Osteocyte (in vitro differentiated cells): ENCODE measurements around the gene RFC2. TPM values are rescaled to one million over a fixed set of nuclear protein-coding genes. Genes with fewer than 3 reads are reported as not detected.

Experiments used
- DNase-seq: peaks from one replicate; pipeline ENCODE4 v3.0.0; 2021; ENCODE audit warnings: mixed read lengths; ENCODE audit not compliant: unreplicated experiment; ENCODE audit errors: extremely low spot score
- H3K27ac Mint-ChIP-seq: one replicate; pipeline ENCODE4 v1.8.0; 2021; ENCODE audit warnings: mild to moderate bottlenecking, mixed read lengths; ENCODE audit not compliant: unreplicated experiment
- H3K27me3 Mint-ChIP-seq: one replicate; pipeline ENCODE4 v1.8.0; 2021; ENCODE audit warnings: mixed read lengths; ENCODE audit not compliant: unreplicated experiment
- H3K36me3 Mint-ChIP-seq: one replicate; pipeline ENCODE4 v1.8.0; 2021; ENCODE audit warnings: mixed read lengths; ENCODE audit not compliant: unreplicated experiment
- H3K4me1 Mint-ChIP-seq: one replicate; pipeline ENCODE4 v1.8.0; 2021; ENCODE audit warnings: mixed read lengths; ENCODE audit not compliant: unreplicated experiment
- H3K4me3 Mint-ChIP-seq: one replicate; pipeline ENCODE4 v1.8.0; 2021; ENCODE audit warnings: mild to moderate bottlenecking, moderate library complexity, mixed read lengths; ENCODE audit not compliant: unreplicated experiment
- H3K9me3 Mint-ChIP-seq: one replicate; pipeline ENCODE4 v1.8.0; 2021; ENCODE audit warnings: mixed read lengths; ENCODE audit not compliant: unreplicated experiment
- total RNA-seq: library from RNA; stranded (reverse); gene quantifications from 2 replicates; pipeline ENCODE4 v1.2.1, GENCODE V29; 2021
- TF ChIP-seq, protein P1 (sequence below): fragments of 200-600 bp; sonication (generic); IDR thresholded peaks from 2 replicates; pipeline ENCODE4 v1.5.0; 2021; ENCODE audit warnings: antibody characterized with exemption, mild to moderate bottlenecking, moderate library complexity

Gene RFC2
- total RNA-seq, 1 donor from 2014 or later, result 13.5 TPM

DNA sequence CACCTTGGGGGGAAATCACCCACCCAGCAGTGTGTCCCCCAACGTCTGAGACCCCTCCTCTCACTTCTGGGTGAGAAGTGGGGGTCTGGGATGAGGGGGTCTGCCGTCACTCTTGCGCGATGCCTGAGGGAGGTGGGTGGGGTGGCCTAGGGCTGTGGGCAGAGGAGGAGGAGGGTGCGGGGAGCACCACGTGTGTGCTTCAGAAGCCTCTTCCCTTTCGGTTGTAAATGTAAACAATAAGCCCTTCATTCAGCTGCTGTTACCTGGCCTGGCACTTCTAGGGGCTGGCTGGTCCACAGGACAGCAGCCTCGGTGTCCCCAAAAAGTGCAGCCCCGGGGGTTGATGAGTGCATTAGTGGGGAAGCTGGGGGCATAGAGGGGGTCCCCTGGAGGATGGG, 36.4 kb upstream of the RFC2 start:
- H3K4me1 Mint-ChIP-seq, result peaks cover 40% of the 10 kb centered on the region
- H3K27ac Mint-ChIP-seq, result peak overlapping the region; percentile 35
- no peaks in the 10 kb centered on the region for H3K9me3 Mint-ChIP-seq
- no peaks in the 10 kb centered on the region for H3K27me3 Mint-ChIP-seq
- TF ChIP-seq, protein P1, sequence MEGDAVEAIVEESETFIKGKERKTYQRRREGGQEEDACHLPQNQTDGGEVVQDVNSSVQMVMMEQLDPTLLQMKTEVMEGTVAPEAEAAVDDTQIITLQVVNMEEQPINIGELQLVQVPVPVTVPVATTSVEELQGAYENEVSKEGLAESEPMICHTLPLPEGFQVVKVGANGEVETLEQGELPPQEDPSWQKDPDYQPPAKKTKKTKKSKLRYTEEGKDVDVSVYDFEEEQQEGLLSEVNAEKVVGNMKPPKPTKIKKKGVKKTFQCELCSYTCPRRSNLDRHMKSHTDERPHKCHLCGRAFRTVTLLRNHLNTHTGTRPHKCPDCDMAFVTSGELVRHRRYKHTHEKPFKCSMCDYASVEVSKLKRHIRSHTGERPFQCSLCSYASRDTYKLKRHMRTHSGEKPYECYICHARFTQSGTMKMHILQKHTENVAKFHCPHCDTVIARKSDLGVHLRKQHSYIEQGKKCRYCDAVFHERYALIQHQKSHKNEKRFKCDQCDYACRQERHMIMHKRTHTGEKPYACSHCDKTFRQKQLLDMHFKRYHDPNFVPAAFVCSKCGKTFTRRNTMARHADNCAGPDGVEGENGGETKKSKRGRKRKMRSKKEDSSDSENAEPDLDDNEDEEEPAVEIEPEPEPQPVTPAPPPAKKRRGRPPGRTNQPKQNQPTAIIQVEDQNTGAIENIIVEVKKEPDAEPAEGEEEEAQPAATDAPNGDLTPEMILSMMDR, result no peak
- no peak for DNase-seq
- H3K4me3 Mint-ChIP-seq, result peak overlapping the region; percentile 76
- no peaks in the 10 kb centered on the region for H3K36me3 Mint-ChIP-seq

DNA sequence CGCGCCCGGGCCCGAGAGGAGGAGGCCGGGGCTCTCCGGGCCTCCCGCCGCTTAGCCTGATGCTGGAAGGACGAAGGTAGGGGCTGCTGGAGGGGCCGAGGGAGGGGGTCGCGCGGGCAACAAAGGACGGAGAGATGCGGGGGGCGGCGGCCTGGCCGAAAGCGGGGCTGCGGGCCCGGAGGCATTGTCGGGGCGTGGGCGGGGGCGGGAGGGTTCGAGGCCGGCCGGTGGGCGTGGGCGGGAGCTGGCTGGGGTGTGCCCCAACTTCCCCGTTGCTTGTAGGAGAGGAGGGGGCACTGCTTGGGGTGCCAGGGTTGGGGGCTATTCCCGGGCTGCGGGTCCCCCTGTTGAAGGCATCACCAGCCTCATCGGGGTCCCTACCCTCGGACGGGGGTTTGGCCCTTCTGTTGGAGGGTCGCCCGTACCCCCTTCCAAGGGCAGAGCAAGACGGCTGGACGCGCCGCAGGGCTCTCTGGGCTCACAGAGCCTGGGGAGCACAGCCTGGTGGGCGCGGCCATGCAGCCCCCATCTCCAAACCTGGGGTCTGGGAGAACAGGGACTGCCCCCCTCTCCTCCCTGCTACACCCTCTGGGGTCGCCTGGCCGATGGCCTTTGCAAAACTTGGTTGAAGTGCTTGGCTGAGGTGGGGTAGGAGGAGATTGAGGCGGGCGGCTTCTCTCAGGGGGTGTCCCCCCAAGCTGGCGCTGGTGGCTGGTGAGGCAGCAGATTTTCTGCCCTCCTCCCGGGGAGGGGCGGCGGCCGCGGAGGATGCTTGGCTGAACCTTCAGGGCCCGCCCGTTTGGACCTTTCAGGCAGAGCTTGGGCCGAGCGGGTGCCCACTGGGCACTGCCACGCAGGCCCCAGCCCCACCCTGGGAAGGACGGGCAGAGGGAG, 35.7 kb upstream of the RFC2 start:
- H3K27ac Mint-ChIP-seq, result no peak overlapping the region
- no peak for DNase-seq
- H3K4me1 Mint-ChIP-seq, result peaks cover 37% of the 10 kb centered on the region
- no peaks in the 10 kb centered on the region for H3K27me3 Mint-ChIP-seq
- no peaks in the 10 kb centered on the region for H3K36me3 Mint-ChIP-seq
- H3K9me3 Mint-ChIP-seq, result no peaks in the 10 kb centered on the region
- peak overlapping the region; percentile 76 for H3K4me3 Mint-ChIP-seq
- TF ChIP-seq, protein P1, result no peak

DNA sequence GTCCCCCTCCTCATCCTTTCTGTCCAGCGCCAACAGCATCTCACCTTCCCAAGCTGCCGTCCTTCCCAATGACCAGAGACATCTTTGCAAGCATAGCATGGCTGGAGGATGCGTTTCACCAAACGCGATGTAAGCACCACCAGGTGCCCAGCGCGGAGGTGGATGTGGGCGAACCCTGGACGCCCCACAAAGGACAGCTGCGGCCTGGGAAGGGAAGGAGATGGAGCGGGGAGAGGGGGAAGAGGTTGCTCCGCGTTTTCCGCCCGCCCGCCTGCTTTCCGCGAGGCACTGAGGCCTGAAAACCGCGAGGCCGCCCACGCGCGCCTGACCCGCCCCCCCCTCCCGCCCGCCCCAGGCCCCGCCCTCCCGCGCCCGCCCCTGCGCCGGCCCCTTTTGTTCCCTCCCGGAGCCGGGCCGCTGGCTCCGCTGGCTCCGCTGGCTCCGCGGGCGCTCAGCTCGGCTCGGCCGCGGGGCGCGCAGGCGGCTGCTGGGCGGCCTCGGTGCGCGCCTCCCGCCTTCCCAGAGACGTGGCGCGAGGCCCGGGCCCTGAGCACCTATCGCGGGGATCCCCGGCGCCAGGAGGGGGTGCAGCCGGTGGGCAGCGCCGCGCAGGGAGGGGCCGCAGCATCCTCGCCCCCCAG, 34.9 kb upstream of the RFC2 start, which contains the start of gene CLIP2:
CLIP2 (plus strand) TSS at position 390 of the 641 bp plus-strand sequence. CDS start 28,140 bp downstream, outside the sequence.
- no peaks in the 10 kb centered on the region for H3K36me3 Mint-ChIP-seq
- H3K4me1 Mint-ChIP-seq, result peaks cover 29% of the 10 kb centered on the region
- no peaks in the 10 kb centered on the region for H3K9me3 Mint-ChIP-seq
- no peaks in the 10 kb centered on the region for H3K27me3 Mint-ChIP-seq
- TF ChIP-seq, protein P1, result no peak
- DNase-seq, result peak; percentile 92
- H3K4me3 Mint-ChIP-seq, result peak within 1 kb of the TSS; percentile 76
- H3K27ac Mint-ChIP-seq, result peak within 1 kb of the TSS; percentile 73

DNA sequence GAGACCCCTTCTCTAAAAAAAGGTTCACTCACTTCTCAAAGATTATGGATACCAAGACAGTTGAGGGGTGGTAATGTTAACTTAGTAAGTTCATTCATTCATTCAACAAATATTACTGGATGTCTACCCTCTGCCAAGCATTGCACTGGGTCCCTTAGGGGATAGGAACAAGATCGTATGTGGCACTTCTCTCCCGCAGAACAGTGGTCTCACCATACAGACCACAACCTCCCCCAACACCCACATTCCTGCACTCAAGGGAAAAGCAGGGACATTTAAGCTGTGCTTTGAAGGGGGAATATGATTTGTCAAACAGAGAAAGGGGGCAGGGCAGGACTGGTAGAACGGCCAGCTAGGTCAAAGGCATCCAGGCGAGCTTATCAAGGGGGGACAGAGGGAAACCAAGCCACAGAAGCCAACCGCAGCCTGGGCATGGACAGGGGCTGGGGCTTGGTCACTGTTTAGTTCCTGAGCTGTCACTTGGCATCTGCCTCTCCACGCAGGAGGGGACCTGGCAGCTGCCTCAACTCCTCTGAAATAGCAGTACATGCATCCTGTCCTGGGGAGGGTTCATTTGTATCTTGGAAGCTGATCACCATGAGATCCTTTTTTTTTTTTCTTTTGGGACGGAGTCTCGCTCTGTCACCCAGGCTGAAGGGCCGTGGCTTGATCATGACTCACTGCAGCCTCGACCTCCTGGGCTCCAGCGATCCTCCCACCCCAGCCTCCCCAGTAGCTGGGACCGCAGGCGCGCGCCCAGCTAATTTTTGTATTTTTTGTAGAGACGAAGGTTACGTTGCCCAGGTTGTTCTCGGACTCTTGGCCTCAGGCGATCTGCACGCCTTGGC, 34.1 kb upstream of the RFC2 start:
- H3K36me3 Mint-ChIP-seq, result no peaks in the 10 kb centered on the region
- H3K4me1 Mint-ChIP-seq, result peaks cover 22% of the 10 kb centered on the region
- H3K4me3 Mint-ChIP-seq, result peak overlapping the region; percentile 73
- no peak for DNase-seq
- TF ChIP-seq, protein P1, result no peak
- no peaks in the 10 kb centered on the region for H3K9me3 Mint-ChIP-seq
- H3K27ac Mint-ChIP-seq, result peak overlapping the region; percentile 73
- H3K27me3 Mint-ChIP-seq, result no peaks in the 10 kb centered on the region
